Ovary (tissue), 3 donors: ENCODE data around the gene ZNF319.

Source experiments
- CTCF ChIP-seq, 3 donors: fragments of 450-650 bp in 2 of 3; fragments of 200-600 bp in 1 of 3; IDR thresholded peaks; one replicate each; pipeline versions ENCODE4 v1.5.1 to v1.8.0; 2016 to 2022; ENCODE audit warnings: antibody characterized with exemption in 3 of 3, mild to moderate bottlenecking in 1 of 3
- EP300 ChIP-seq: sonication (generic); formaldehyde crosslinking; IDR thresholded peaks from one replicate; pipeline ENCODE4 v1.6.1; 2017; ENCODE audit warnings: antibody characterized with exemption
- POLR2A ChIP-seq: fragments of 450-650 bp; IDR thresholded peaks from one replicate; pipeline ENCODE4 v1.6.1; 2017; ENCODE audit warnings: antibody characterized with exemption, mild to moderate bottlenecking, moderate library complexity
- donor health status: DM: no; HTN: no; CAD: no.

DNA sequence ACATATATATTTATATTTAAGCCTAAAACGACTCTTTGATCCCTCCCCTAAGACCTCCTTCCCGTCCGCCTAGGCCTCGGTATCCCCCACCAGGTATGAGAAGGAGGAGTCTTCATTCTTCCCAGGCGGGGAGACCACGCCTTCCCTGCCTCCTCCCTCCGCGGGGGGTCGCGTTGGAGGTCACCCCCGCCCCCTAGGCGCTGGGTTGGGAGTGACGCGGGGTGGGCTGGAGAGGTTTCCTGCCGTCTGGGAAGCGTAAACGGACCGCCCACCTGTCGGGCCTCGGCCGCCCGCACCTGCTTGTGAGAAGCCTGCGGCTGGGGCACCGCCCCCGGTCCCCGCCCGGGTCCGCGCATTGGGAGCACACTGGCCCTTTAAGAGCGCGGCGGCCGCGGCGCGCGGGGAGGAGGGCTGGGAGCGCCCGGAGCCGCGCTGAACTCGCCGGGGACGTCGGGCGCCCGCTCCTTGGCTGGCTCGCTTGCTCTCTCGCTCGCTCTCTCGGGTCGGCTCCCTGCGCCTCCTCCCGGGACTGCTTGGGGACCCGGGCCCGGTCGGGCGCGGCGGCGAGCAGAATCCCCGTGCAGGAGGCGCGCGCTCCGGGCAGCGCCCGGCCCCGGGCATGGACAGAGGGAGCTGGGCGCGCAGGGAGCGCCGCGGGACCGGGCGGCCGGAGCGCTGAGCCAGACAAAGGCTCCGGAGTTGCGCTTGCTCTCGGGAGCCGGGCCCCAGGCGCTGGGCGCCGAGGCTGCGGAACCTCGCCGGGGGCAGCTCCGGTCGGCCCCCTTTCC is 25.1 kb upstream of the ZNF319 start, which contains the start of gene MMP15:
- TF ChIP-seq CTCF (IDR thresholded peaks at IDR 0.05) (no peak), POLR2A (no peak), EP300 (no peak)
